GM19372 (cell line): ENCODE results near the gene FRMD3.

Experiments
- ATAC-seq: cut with Tn5 transposase; IDR thresholded peaks from one replicate; pipeline ENCODE4 v1.9.1; 2021; ENCODE audit warnings: mild to moderate bottlenecking, low read depth, moderate library complexity; ENCODE audit not compliant: unreplicated experiment

Gene FRMD3

GRCh38 chr9:83475741-83476140 lies 62.5 kb downstream of the FRMD3 start:
- no peak for ATAC-seq

GRCh38 chr9:83474631-83475030 lies 63.6 kb downstream of the FRMD3 start:
- ATAC-seq, result no peak

GRCh38 chr9:83473488-83473971 lies 64.7 kb downstream of the FRMD3 start:
- peak; percentile 83 for ATAC-seq

GRCh38 chr9:83472764-83473163 lies 65.4 kb downstream of the FRMD3 start:
- no peak for ATAC-seq

- ATAC-seq, result no peak
Observed at GRCh38 chr9:83472221-83472665, 66.0 kb downstream of the FRMD3 start.

GRCh38 chr9:83471241-83471640 lies 67.0 kb downstream of the FRMD3 start:
- no peak for ATAC-seq

- ATAC-seq, result no peak
Observed at GRCh38 chr9:83469722-83470121, 68.5 kb downstream of the FRMD3 start.

GRCh38 chr9:83468821-83469220 lies 69.4 kb downstream of the FRMD3 start:
- no peak for ATAC-seq

GRCh38 chr9:83466877-83467276 lies 71.3 kb downstream of the FRMD3 start:
- ATAC-seq, result no peak

- ATAC-seq, result no peak
Observed at GRCh38 chr9:83466351-83466750, 71.8 kb downstream of the FRMD3 start.

- no peak for ATAC-seq
Observed at GRCh38 chr9:83459830-83460229, 78.4 kb downstream of the FRMD3 start.

GRCh38 chr9:83458530-83458929 lies 79.7 kb downstream of the FRMD3 start:
- ATAC-seq, result no peak

- ATAC-seq, result no peak
Observed at GRCh38 chr9:83457005-83457404, 81.2 kb downstream of the FRMD3 start.

GRCh38 chr9:83456226-83456625 lies 82.0 kb downstream of the FRMD3 start:
- ATAC-seq, result no peak

- ATAC-seq, result no peak
Observed at GRCh38 chr9:83454076-83454475, 84.1 kb downstream of the FRMD3 start.

- no peak for ATAC-seq
Observed at GRCh38 chr9:83451308-83451707, 86.9 kb downstream of the FRMD3 start.

- no peak for ATAC-seq
Observed at GRCh38 chr9:83449983-83450382, 88.2 kb downstream of the FRMD3 start.

- ATAC-seq, result no peak
Observed at GRCh38 chr9:83449166-83449565, 89.0 kb downstream of the FRMD3 start.

GRCh38 chr9:83448626-83449025 lies 89.6 kb downstream of the FRMD3 start:
- ATAC-seq, result no peak

- ATAC-seq, result no peak
Observed at GRCh38 chr9:83447351-83447750, 90.8 kb downstream of the FRMD3 start.

GRCh38 chr9:83445703-83446265 lies 92.4 kb downstream of the FRMD3 start:
- ATAC-seq, result no peak

- no peak for ATAC-seq
Observed at GRCh38 chr9:83444110-83444509, 94.1 kb downstream of the FRMD3 start.

- ATAC-seq, result no peak
Observed at GRCh38 chr9:83441390-83441789, 96.8 kb downstream of the FRMD3 start.
